GM18909 (cell line): Measurements from ENCODE around the gene TAF3.

Source experiments
- ATAC-seq: cut with Tn5 transposase; IDR thresholded peaks from one replicate; pipeline ENCODE4 v1.9.1; 2021; ENCODE audit warnings: mild to moderate bottlenecking; ENCODE audit not compliant: unreplicated experiment, poor library complexity

TAF3 gene

GRCh38 chr10:7965457-7965856 is 147.2 kb downstream of the TAF3 start:
- no peak for ATAC-seq

- ATAC-seq, result no peak
Measured at GRCh38 chr10:7967035-7967434, 148.7 kb downstream of the TAF3 start.

- ATAC-seq, result no peak
Measured at GRCh38 chr10:7968510-7969112, 150.3 kb downstream of the TAF3 start.

GRCh38 chr10:7969623-7970022 is 151.3 kb downstream of the TAF3 start:
- no peak for ATAC-seq

GRCh38 chr10:7971949-7972348 is 153.6 kb downstream of the TAF3 start:
- ATAC-seq, result no peak

- no peak for ATAC-seq
Measured at GRCh38 chr10:7972367-7972766, 154.1 kb downstream of the TAF3 start.

GRCh38 chr10:7980196-7980595 is 161.9 kb downstream of the TAF3 start:
- no peak for ATAC-seq

- ATAC-seq, result no peak
Measured at GRCh38 chr10:7982727-7983126, 164.4 kb downstream of the TAF3 start.

GRCh38 chr10:7984325-7984724 is 166.0 kb downstream of the TAF3 start:
- ATAC-seq, result no peak

GRCh38 chr10:7984896-7985295 is 166.6 kb downstream of the TAF3 start:
- no peak for ATAC-seq

GRCh38 chr10:7986851-7987250 is 168.5 kb downstream of the TAF3 start:
- no peak for ATAC-seq

GRCh38 chr10:7988989-7989388 is 170.7 kb downstream of the TAF3 start:
- ATAC-seq, result no peak

GRCh38 chr10:7998831-7999230 is 180.5 kb downstream of the TAF3 start:
- ATAC-seq, result no peak

- ATAC-seq, result no peak
Measured at GRCh38 chr10:8004469-8005000, 186.2 kb downstream of the TAF3 start.

GRCh38 chr10:8006274-8006999 is 188.1 kb downstream of the TAF3 start:
- ATAC-seq, result peak; percentile 71

- no peak for ATAC-seq
Measured at GRCh38 chr10:8009031-8009430, 190.7 kb downstream of the TAF3 start.

- ATAC-seq, result no peak
Measured at GRCh38 chr10:8013006-8013405, 194.7 kb downstream of the TAF3 start.

GRCh38 chr10:8013619-8014018 is 195.3 kb downstream of the TAF3 start:
- no peak for ATAC-seq

- no peak for ATAC-seq
Measured at GRCh38 chr10:8014649-8015048, 196.3 kb downstream of the TAF3 start.

GRCh38 chr10:8017277-8017676 is 199.0 kb downstream of the TAF3 start:
- ATAC-seq, result no peak

- ATAC-seq, result no peak
Measured at GRCh38 chr10:8023321-8023720, 205.0 kb downstream of the TAF3 start.

GRCh38 chr10:8023851-8024250 is 205.5 kb downstream of the TAF3 start:
- ATAC-seq, result no peak
